Calu3 (cell line): ENCODE measurements around the gene GTF3C1. TPM values are rescaled to one million over a fixed set of nuclear protein-coding genes. Genes with fewer than 3 reads are reported as not detected.

Source experiments
- BruUV-seq: library from RNA; stranded (reverse); fragments of 400-500 nt; replicated peaks from 2 replicates; lab custom pipeline; 2021; lab: Mats Ljungman, UMichigan
- CTCF ChIA-PET: fragments of 300-600 bp; sonication (Branson Sonifier 250); formaldehyde crosslinking; loops from one replicate; lab custom pipeline; 2022; ENCODE audit warnings: antibody characterized with exemption; lab: Charles Lee
- DNase-seq: peaks from one replicate; pipeline ENCODE4 v3.0.0; 2022
- H3K27ac Mint-ChIP-seq: one replicate; pipeline ENCODE4 v1.8.0; 2022; ENCODE audit warnings: mixed read lengths; ENCODE audit not compliant: unreplicated experiment
- H3K27me3 Mint-ChIP-seq: one replicate; pipeline ENCODE4 v1.8.0; 2022; ENCODE audit warnings: mixed read lengths; ENCODE audit not compliant: unreplicated experiment
- H3K36me3 Mint-ChIP-seq: one replicate; pipeline ENCODE4 v1.8.0; 2022; ENCODE audit warnings: mild to moderate bottlenecking, moderate library complexity, mixed read lengths; ENCODE audit not compliant: insufficient read depth, unreplicated experiment
- H3K4me1 Mint-ChIP-seq: one replicate; pipeline ENCODE4 v1.8.0; 2022; ENCODE audit warnings: mild to moderate bottlenecking, low read depth, mixed read lengths; ENCODE audit not compliant: unreplicated experiment
- H3K4me3 Mint-ChIP-seq: one replicate; pipeline ENCODE4 v1.8.0; 2022; ENCODE audit warnings: mild to moderate bottlenecking, low read depth, moderate library complexity, mixed read lengths; ENCODE audit not compliant: unreplicated experiment
- H3K9me3 Mint-ChIP-seq: one replicate; pipeline ENCODE4 v1.8.0; 2022; ENCODE audit warnings: low read depth, mixed read lengths; ENCODE audit not compliant: unreplicated experiment
- CTCF ChIP-seq: fragments of 200-600 bp; IDR thresholded peaks from one replicate; pipeline ENCODE4 v1.8.0; 2022; ENCODE audit warnings: antibody characterized with exemption; ENCODE audit not compliant: unreplicated experiment
- intact Hi-C: fragments of 100-400 bp; cut with micrococcal nuclease; formaldehyde crosslinking; loops from one replicate; pipeline ENCODE4 v1.10.0; 2022; ENCODE audit not compliant: unreplicated experiment
- total RNA-seq: library from RNA; stranded (reverse); gene quantifications from 2 replicates; pipeline ENCODE4 v1.2.3, GENCODE V29; 2022

GTF3C1 gene
- total RNA-seq, 1 experiment from 2014 or later: 90.9 TPM

GRCh38 chr16:27414788-27415431, 134.8 kb downstream of the GTF3C1 start:
- H3K27ac Mint-ChIP-seq: no peak overlapping the region
- CTCF ChIA-PET: no interaction called here
- H3K36me3 Mint-ChIP-seq: no peaks in the 10 kb centered on the region
- no peaks in the 10 kb centered on the region for H3K9me3 Mint-ChIP-seq
- intact Hi-C loops: no loop called here
- BruUV-seq: no TSS peak
- no peak for TF ChIP-seq CTCF
- no peak overlapping the region for H3K4me3 Mint-ChIP-seq
- no peaks in the 10 kb centered on the region for H3K4me1 Mint-ChIP-seq
- DNase-seq: no peak
- peaks cover 55% of the 10 kb centered on the region for H3K27me3 Mint-ChIP-seq

GRCh38 chr16:27413956-27414355, 135.8 kb downstream of the GTF3C1 start:
- H3K27me3 Mint-ChIP-seq: peaks cover 55% of the 10 kb centered on the region
- no peak overlapping the region for H3K4me3 Mint-ChIP-seq
- H3K9me3 Mint-ChIP-seq: no peaks in the 10 kb centered on the region
- TF ChIP-seq CTCF: no peak
- H3K27ac Mint-ChIP-seq: no peak overlapping the region
- no peak for DNase-seq
- intact Hi-C loops: no loop called here
- no peaks in the 10 kb centered on the region for H3K36me3 Mint-ChIP-seq
- no peaks in the 10 kb centered on the region for H3K4me1 Mint-ChIP-seq
- CTCF ChIA-PET: no interaction called here
- no TSS peak for BruUV-seq

GRCh38 chr16:27410761-27411160, 139.0 kb downstream of the GTF3C1 start:
- no peak overlapping the region for H3K4me3 Mint-ChIP-seq
- BruUV-seq: no TSS peak
- CTCF ChIA-PET: no interaction called here
- no peak for TF ChIP-seq CTCF
- H3K27me3 Mint-ChIP-seq: peaks cover 75% of the 10 kb centered on the region
- H3K36me3 Mint-ChIP-seq: no peaks in the 10 kb centered on the region
- no peak for DNase-seq
- H3K27ac Mint-ChIP-seq: no peak overlapping the region
- intact Hi-C loops: no loop called here
- no peaks in the 10 kb centered on the region for H3K9me3 Mint-ChIP-seq
- peaks cover 11% of the 10 kb centered on the region for H3K4me1 Mint-ChIP-seq

Other genes starting within 250 kb of the GTF3C1 start
- 99.0 and 108 TPM in 2 replicates for gene IL4R, start 235.9 kb downstream of the GTF3C1 start, total RNA-seq
- not detected in 2 replicates for gene IL21R, start 147.7 kb downstream of the GTF3C1 start, total RNA-seq
- gene KATNIP, start 231 bp upstream of the GTF3C1 start, total RNA-seq: 37.8 and 46.9 TPM in 2 replicates